HG02884 (cell line): Measurements from ENCODE around the gene CEP83.
"Not testable (repeated sequence)": the region's sequence is repeated elsewhere in the genome, so short reads cannot be mapped to it uniquely, and the experiment has no call there.

Experiments used
- ATAC-seq: cut with Tn5 transposase; IDR thresholded peaks from one replicate; pipeline ENCODE4 v1.9.1; 2021; ENCODE audit warnings: mild to moderate bottlenecking, moderate library complexity; ENCODE audit not compliant: unreplicated experiment

The CEP83 gene

GRCh38 chr12:94433744-94434143 is 25.9 kb downstream of the CEP83 start:
- no peak for ATAC-seq

GRCh38 chr12:94430304-94430703 is 29.4 kb downstream of the CEP83 start:
- no peak for ATAC-seq

DNA sequence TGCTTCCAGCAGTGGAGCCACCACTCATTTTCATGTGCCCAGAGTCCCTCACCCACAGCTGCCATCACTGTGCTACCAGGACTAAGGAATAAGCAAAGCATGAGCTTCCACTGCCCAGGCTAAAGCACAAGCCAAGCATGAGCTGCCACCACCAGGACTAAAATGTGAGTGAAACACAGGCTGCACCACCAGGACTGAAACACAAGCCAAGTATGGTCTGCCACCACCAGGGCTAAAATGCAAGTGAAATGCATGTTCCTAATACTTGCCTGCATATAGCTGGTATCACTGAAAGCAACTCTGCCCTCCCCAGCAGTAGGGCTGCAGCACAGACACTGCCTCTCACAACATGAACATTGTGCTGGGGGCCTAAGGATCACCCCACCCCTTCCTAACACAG is 30.0 kb downstream of the CEP83 start:
- ATAC-seq = no peak

GRCh38 chr12:94429191-94429590 is 30.5 kb downstream of the CEP83 start:
- ATAC-seq = no peak

- ATAC-seq = no peak
Measured at GRCh38 chr12:94427501-94428381, 31.9 kb downstream of the CEP83 start.

GRCh38 chr12:94426049-94426448 is 33.6 kb downstream of the CEP83 start:
- no peak for ATAC-seq

GRCh38 chr12:94424830-94425229 is 34.8 kb downstream of the CEP83 start:
- not testable (repeated sequence) for ATAC-seq

DNA sequence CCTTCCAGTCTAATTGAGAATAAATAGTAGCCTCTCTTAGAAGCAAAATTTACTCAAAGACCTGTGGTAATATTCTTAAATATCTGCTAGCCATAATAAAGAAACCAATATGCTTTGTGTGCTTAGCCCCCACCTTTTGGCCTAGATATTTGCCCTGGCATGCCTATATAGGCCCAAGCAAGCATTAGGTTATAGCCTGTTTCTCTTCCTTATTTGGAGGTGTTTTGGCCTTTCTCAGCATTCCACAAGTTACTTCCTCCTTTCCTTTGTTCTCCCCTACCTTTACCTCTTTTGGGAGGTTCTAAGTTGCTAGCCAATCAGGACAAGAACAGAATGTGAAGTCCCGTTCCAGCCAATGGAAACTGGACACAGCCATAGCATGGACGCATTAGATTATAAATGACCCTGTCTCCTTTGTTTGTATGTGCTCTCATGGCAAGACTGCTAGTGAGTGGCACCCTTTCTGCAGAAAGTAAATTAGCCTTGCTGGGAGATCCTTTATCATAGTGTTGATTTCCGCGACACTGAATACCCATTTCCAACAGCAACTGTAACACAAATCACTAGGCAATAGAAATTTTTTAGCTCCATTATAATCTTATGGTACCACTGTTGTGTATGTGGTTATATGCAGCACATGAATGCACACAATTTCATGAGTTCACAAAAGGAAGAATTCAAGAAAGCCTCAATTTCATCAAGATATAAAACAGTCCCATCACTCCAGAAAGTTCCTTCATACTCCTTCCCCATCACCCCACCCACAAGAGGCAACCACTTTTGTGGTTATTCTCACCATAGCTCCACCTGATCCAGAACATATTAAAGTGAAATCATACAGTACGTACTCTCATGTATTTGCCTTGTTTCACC is 37.6 kb downstream of the CEP83 start:
- ATAC-seq = no peak

GRCh38 chr12:94418517-94418916 is 41.1 kb downstream of the CEP83 start:
- no peak for ATAC-seq

DNA sequence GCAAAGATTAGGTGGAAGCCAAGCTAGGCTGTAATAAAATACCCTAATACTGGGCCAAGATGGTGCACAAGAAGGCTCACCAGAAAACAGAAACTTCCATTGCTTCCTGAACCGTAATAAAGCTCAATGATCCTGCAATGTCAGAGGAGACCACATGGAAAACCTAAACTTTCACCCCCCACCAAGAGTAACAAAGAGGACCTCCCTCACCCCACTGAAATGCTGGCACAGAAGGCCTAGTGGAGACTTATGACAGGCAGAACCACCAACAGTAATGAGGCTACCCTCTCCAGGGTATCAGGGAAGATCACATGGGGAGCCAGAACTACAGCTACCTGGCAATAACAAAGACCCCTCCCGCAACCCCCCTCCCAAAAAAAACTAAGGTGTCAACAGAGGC is 43.1 kb downstream of the CEP83 start:
- no peak for ATAC-seq

- no peak for ATAC-seq
Measured at GRCh38 chr12:94415066-94415465, 44.6 kb downstream of the CEP83 start.

GRCh38 chr12:94405413-94406116 is 54.1 kb downstream of the CEP83 start:
- peak; percentile 79 for ATAC-seq

DNA sequence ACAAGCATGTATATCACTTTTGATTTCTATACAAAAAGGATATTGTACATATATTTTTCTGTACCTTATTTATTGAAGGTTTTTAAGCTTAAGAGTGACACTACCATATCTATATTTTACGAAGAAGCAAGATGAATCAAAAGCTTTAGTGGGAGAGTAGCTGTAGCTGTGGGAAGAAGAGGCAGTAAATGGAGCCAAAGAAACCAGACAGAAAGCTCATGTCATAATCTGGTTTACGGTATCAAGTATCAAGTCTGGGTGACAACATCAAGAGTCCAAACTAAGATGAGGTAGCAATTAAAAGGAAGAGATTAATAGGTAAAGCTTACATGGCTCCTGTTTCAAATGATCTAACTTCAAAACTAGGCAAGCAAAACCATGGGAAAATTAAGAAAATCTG is 54.8 kb downstream of the CEP83 start:
- ATAC-seq = no peak

- ATAC-seq = no peak
Measured at GRCh38 chr12:94401326-94401725, 58.3 kb downstream of the CEP83 start.

DNA sequence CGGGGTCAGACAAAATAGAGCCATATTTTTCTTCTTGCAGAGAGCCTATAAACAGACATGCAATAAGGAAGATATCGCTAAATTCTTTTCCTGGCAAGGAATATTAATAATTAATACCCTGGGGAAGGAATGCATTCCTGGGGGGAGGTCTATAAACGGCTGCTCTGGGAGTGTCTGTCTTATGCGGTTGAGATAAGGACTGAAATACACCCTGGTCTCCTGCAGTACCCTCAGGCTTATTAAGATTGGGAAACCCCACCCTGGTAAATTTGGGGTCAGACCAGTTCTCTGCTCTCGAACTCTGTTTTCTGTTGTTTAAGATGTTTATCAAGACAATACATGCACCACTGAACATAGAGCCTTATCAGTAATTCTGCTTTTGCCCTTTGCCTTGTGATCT is 61.0 kb downstream of the CEP83 start:
- ATAC-seq = not testable (repeated sequence)

DNA sequence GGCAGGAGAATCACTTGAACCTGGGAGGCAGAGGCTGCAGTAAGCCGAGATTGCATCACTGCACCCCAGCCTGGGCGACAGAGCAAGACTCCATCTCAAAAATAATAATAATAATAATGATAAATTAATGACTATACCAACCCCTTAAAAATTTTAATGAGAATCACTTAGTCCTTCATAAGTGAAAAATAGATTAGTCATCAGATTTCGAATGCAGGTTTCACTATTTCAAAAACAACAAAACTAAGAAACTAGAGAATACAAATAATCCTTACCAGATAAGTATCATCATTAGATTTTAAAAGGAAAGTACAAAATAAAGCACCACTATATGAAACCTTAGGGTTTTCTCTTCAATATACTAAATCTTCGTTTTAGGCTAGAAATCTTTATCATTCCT is 62.3 kb downstream of the CEP83 start:
- no peak for ATAC-seq

DNA sequence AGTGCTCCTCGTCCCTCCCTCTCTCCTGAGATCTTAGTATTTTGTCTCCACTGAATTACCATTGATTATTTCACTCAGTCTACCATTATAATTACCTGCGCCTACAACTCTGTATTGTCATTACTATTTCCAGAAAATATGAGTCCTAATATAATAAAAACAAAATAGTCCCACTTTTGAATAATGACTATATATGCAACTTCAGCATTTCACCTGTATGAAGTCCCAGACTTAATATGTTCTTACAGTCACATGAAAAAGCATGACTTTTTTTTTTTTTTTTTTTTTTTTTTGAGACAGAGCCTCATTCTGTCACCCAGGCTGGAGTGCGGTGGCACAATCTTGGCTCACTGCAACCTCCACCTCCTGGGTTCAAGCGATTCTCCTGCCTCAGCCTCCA is 63.7 kb downstream of the CEP83 start:
- not testable (repeated sequence) for ATAC-seq

- no peak for ATAC-seq
Measured at GRCh38 chr12:94390130-94390485, 69.6 kb downstream of the CEP83 start.

GRCh38 chr12:94389482-94390129 is 70.1 kb downstream of the CEP83 start:
- ATAC-seq = not testable (repeated sequence)

DNA sequence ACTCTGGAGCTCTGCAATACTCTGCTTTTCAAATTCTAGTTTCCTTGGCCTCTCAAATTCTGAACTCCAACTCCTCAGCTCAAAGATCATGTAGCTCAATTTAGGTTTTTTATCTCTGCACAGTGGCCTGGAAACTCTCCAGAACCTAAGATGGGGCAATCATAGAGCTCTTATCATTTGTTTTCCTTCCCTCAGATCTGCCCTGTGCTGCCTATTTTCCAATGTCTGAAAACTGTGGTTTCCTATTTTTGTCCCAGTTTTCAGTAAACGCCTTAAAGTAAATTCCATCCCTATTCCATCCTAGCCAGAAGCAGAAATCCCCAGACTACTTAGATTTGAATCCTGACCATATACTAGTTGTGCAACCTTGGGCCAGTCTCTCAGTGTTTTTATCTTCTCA is 73.2 kb downstream of the CEP83 start:
- ATAC-seq = no peak

- no peak for ATAC-seq
Measured at GRCh38 chr12:94384030-94384429, 75.6 kb downstream of the CEP83 start.
